K562 (cell line): Measurements from ENCODE around the gene THADA. TPM values are rescaled to one million over a fixed set of nuclear protein-coding genes. Genes with fewer than 3 reads are reported as not detected.
A peak's percentile ranks its signal among the peaks of the same experiment; 100 is the strongest.

Source experiments
- BMI1 ChIP-seq: fragments of 150-350 bp; IDR thresholded peaks from 2 replicates; pipeline ENCODE4 v1.6.1; 2014; ENCODE audit warnings: low read length
- CGGBP1 ChIP-seq: fragments of 250-450 bp; sonication (Bioruptor Pico); IDR thresholded peaks from 2 replicates; pipeline ENCODE4 v1.9.0; 2021; ENCODE audit warnings: mild to moderate bottlenecking
- CREM ChIP-seq: IDR thresholded peaks from 2 replicates; pipeline ENCODE4 v1.6.1; 2014; ENCODE audit warnings: antibody characterized with exemption, low read depth
- EP300 ChIP-seq: IDR thresholded peaks from 2 replicates; pipeline ENCODE4 v1.6.1; 2012; ENCODE audit warnings: low read length, improper control_type of control experiment
- ETS2 ChIP-seq: IDR thresholded peaks from 2 replicates; pipeline ENCODE4 v1.6.1; 2016; ENCODE audit warnings: borderline replicate concordance, missing genetic modification characterization, mild to moderate bottlenecking, moderate library complexity, missing compliant biosample characterization; ENCODE audit not compliant: poor library complexity, severe bottlenecking
- FIP1L1 ChIP-seq: fragments of 200-400 bp; formaldehyde crosslinking; IDR thresholded peaks from 2 replicates; pipeline ENCODE4 v1.6.1; 2018; ENCODE audit warnings: mild to moderate bottlenecking, low read depth, low read length; ENCODE audit not compliant: poor library complexity, severe bottlenecking
- FOXJ2 ChIP-seq: fragments of 200-800 bp; sonication (Bioruptor generic); IDR thresholded peaks from 2 replicates; pipeline ENCODE4 v1.6.1; 2016; ENCODE audit warnings: missing genetic modification characterization, missing compliant biosample characterization
- GTF2E2 ChIP-seq: fragments of 200-800 bp; sonication (Bioruptor generic); IDR thresholded peaks from 2 replicates; pipeline ENCODE4 v1.6.1; 2016; ENCODE audit warnings: missing genetic modification characterization, missing compliant biosample characterization
- HLTF ChIP-seq: fragments of 450-650 bp; IDR thresholded peaks from 2 replicates; pipeline ENCODE4 v1.6.1; 2016
- HNRNPL ChIP-seq: fragments of 200-400 bp; formaldehyde crosslinking; IDR thresholded peaks from 2 replicates; pipeline ENCODE4 v1.6.1; 2017; ENCODE audit warnings: low read depth, mild to moderate bottlenecking, low read length
- LARP7 ChIP-seq: fragments of 450-650 bp; IDR thresholded peaks from 2 replicates; pipeline ENCODE4 v1.6.1; 2016
- MYC ChIP-seq, 2 experiments: fragments of 250-450 bp in 1 of 2; sonication (Bioruptor Pico) in 1 of 2; IDR thresholded peaks; 2 replicates each; pipeline versions ENCODE4 v1.5.1 to v1.6.1; 2012 to 2021; ENCODE audit warnings: low read depth in 2 of 2, borderline replicate concordance in 1 of 2, improper control_type of control experiment in 1 of 2, low read length in 1 of 2, mild to moderate bottlenecking in 1 of 2, moderate library complexity in 1 of 2
- PHF20 ChIP-seq: fragments of 450-650 bp; IDR thresholded peaks from 2 replicates; pipeline ENCODE4 v1.6.1; 2018; ENCODE audit not compliant: partially characterized antibody
- POLR2G ChIP-seq: fragments of 200-400 bp; formaldehyde crosslinking; IDR thresholded peaks from 2 replicates; pipeline ENCODE4 v1.6.1; 2017; ENCODE audit warnings: low read depth, mild to moderate bottlenecking, antibody characterized with exemption, low read length, moderate library complexity
- RAD21 ChIP-seq, 2 experiments: fragments of 250-450 bp in 1 of 2; fragments of 450-650 bp in 1 of 2; sonication (Bioruptor Pico) in 1 of 2; formaldehyde crosslinking in 1 of 2; IDR thresholded peaks in 1 of 2; conservative IDR thresholded peaks in 1 of 2; 2 replicates each; pipeline versions ENCODE4 v1.4.0 to v1.8.0; 2020 to 2022; ENCODE audit warnings: mild to moderate bottlenecking in 2 of 2, moderate library complexity in 1 of 2
- RAD51 ChIP-seq: fragments of 450-650 bp; IDR thresholded peaks from 2 replicates; pipeline ENCODE4 v1.7.1; 2016; ENCODE audit warnings: low read depth, mild to moderate bottlenecking, borderline replicate concordance
- SRSF3 ChIP-seq: fragments of 200-400 bp; formaldehyde crosslinking; IDR thresholded peaks from 2 replicates; pipeline ENCODE4 v1.6.1; 2016; ENCODE audit warnings: mild to moderate bottlenecking, low read length, moderate library complexity; ENCODE audit not compliant: insufficient read depth
- THRA ChIP-seq: fragments of 450-650 bp; IDR thresholded peaks from 2 replicates; pipeline ENCODE4 v1.6.1; 2017; ENCODE audit warnings: mild to moderate bottlenecking, moderate library complexity
- TRIM24 ChIP-seq, 2 experiments: fragments of 450-650 bp; IDR thresholded peaks; 2 replicates each; pipeline ENCODE4 v1.6.1; 2016
- ZBTB8A ChIP-seq: fragments of 450-650 bp; IDR thresholded peaks from 2 replicates; pipeline ENCODE4 v1.6.1; 2018; ENCODE audit warnings: mild to moderate bottlenecking, moderate library complexity; ENCODE audit not compliant: partially characterized antibody
- ZFPM2 ChIP-seq: fragments of 250-450 bp; sonication (Bioruptor Pico); IDR thresholded peaks from 2 replicates; pipeline ENCODE4 v1.5.1; 2022; ENCODE audit warnings: mild to moderate bottlenecking
- ZKSCAN3 ChIP-seq: fragments of 250-450 bp; sonication (Bioruptor Pico); IDR thresholded peaks from 2 replicates; pipeline ENCODE4 v1.4.0; 2020
- polyA plus RNA-seq, 8 experiments: library from polyadenylated mRNA; depleted of rRNA in 4 of 8; stranded (reverse) in 5 of 8; unstranded in 3 of 8; fragments of >200 nt; fragmentation: Nextera tagmentation in 2 of 8; fragmentation: Illumina TruSeq in 1 of 8; extraction: Ambion mirVana in 2 of 8; extraction: Trizol in 1 of 8; gene quantifications; 2 replicates each; pipeline versions ENCODE4 v1.2.1 to v1.2.3, GENCODE V29; 2011 to 2014; ENCODE audit warnings: inconsistent platforms in 1 of 8, missing spikeins in 1 of 8
- total RNA-seq, 7 experiments: library from RNA; depleted of rRNA in 6 of 7; stranded (reverse); fragments of >200 nt in 6 of 7; fragmentation: Illumina TruSeq in 2 of 7; extraction: Trizol in 2 of 7; gene quantifications; 2 replicates each; pipeline versions ENCODE4 v1.2.1 to v1.2.3, GENCODE V29; 2011 to 2021; ENCODE audit warnings: low replicate concordance in 1 of 7
- TF ChIP-seq, protein P1 (sequence below): sonication (generic); formaldehyde crosslinking; IDR thresholded peaks from 2 replicates; pipeline ENCODE4 v1.5.0; 2020; ENCODE audit warnings: missing genetic modification reagents
- TF ChIP-seq, protein P2 (sequence below): conservative IDR thresholded peaks from 2 replicates; pipeline ENCODE4 v1.6.1; 2011; ENCODE audit warnings: low read depth, mild to moderate bottlenecking, low read length; ENCODE audit not compliant: control insufficient read depth

THADA gene
- total and polyA plus RNA-seq, 9 of the 15 experiments (the other 6 are each of a cell fraction or from before 2014, with no cell fraction given) = 17.8 to 34.7 (median 31.9) TPM

DNA sequence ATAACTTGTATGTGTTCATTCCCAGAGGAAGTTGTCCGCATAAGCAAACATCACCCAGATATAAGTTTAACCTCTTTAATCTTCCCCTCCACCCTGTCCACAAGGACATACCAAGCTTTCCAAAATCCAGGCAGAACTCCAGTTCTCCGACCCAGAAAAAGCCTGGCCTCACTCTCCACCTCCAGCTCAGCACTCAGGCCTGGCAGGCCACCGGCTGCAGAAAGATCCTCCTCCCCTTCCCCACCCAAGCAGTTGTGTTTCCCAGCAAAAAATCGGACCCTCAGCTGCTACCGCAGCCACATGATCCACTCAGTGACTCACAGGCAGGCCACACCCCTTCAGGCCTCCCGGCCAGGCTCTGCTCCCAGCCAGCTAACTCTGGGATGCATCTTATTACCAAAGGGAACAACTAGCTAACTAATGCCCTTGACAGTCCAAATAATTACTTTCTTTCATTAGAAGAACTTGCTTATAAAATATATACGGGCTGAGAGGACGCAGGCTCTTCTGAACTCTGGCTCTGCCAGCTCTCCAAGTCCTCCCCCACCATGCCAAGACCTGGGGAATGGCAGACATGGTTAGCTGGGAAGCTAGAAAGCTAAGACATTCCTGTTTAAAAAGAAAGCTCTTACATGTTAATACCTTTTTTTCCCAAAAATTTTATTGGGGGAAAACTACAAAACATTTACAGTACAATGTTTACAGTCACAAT, 373.9 kb downstream of the THADA start (continued):
- TF ChIP-seq ETS2 (tag) = no peak
- no peak for TF ChIP-seq LARP7
- peak in 1 of 2 experiments; percentile 45; a peak in 1 of 4 replicates for TF ChIP-seq TRIM24 (IDR thresholded peaks at IDR 0.05)
- TF ChIP-seq, protein P1, sequence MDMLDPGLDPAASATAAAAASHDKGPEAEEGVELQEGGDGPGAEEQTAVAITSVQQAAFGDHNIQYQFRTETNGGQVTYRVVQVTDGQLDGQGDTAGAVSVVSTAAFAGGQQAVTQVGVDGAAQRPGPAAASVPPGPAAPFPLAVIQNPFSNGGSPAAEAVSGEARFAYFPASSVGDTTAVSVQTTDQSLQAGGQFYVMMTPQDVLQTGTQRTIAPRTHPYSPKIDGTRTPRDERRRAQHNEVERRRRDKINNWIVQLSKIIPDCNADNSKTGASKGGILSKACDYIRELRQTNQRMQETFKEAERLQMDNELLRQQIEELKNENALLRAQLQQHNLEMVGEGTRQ = peak; percentile 88
- no peak for TF ChIP-seq BMI1
- no peak for TF ChIP-seq HNRNPL
- TF ChIP-seq, protein P2, sequence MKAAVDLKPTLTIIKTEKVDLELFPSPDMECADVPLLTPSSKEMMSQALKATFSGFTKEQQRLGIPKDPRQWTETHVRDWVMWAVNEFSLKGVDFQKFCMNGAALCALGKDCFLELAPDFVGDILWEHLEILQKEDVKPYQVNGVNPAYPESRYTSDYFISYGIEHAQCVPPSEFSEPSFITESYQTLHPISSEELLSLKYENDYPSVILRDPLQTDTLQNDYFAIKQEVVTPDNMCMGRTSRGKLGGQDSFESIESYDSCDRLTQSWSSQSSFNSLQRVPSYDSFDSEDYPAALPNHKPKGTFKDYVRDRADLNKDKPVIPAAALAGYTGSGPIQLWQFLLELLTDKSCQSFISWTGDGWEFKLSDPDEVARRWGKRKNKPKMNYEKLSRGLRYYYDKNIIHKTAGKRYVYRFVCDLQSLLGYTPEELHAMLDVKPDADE = peak; percentile 86
- TF ChIP-seq THRA = no peak
- no peak for TF ChIP-seq ZFPM2
- TF ChIP-seq CGGBP1 (CRISPR knock-in tag) = no peak
- no peak for TF ChIP-seq ZKSCAN3 (CRISPR knock-in tag)
- TF ChIP-seq HLTF = no peak
- TF ChIP-seq SRSF3 = no peak
- no peak for TF ChIP-seq PHF20
- peak; percentile 50 for TF ChIP-seq EP300
- TF ChIP-seq FOXJ2 (tag) = no peak
- peak; percentile 60 for TF ChIP-seq POLR2G
- TF ChIP-seq CREM = peak; percentile 73
- TF ChIP-seq GTF2E2 (tag) = no peak
- peak in 1 of 2 experiments; percentile 40; a peak in 1 of 4 replicates for TF ChIP-seq RAD21 (CRISPR knock-in tag; conservative IDR thresholded peaks at IDR 0.05 in 1 of 2, IDR thresholded peaks at IDR 0.05 in 1 of 2)
- peak; percentile 72 for TF ChIP-seq MYC (IDR thresholded peaks at IDR 0.05; ENCODE audit: low read depth, low read length)
- TF ChIP-seq MYC (CRISPR knock-in tag; IDR thresholded peaks at IDR 0.05; ENCODE audit: borderline replicate concordance, low read depth) = peak; percentile 74; the same call in 1 of the 2 replicates
- TF ChIP-seq FIP1L1 = no peak
- TF ChIP-seq ZBTB8A = no peak
- peak; percentile 93 for TF ChIP-seq RAD51
